ENCODE results near the gene MAGI2.
"Not testable (repeated sequence)": the region's sequence is repeated elsewhere in the genome, so short reads cannot be mapped to it uniquely, and the experiment has no call there.

Gene MAGI2

GRCh38 chr7:79137942-79138341 is 315.5 kb downstream of the MAGI2 start:
- no peak for DNase-seq

- no peak for DNase-seq
These were observed 320.5 kb downstream of the MAGI2 start for GRCh38 chr7:79132844-79133451.

- DNase-seq = no peak
These were observed 322.8 kb downstream of the MAGI2 start for GRCh38 chr7:79130715-79131114.

GRCh38 chr7:79124331-79124730 is 329.1 kb downstream of the MAGI2 start:
- no peak for DNase-seq

GRCh38 chr7:79118143-79118542 is 335.3 kb downstream of the MAGI2 start:
- DNase-seq = no peak

GRCh38 chr7:79096361-79096805 is 357.1 kb downstream of the MAGI2 start:
- no peak for DNase-seq

- DNase-seq = no peak
These were observed 360.0 kb downstream of the MAGI2 start for GRCh38 chr7:79093421-79093820.

GRCh38 chr7:79091661-79092060 is 361.8 kb downstream of the MAGI2 start:
- DNase-seq = no peak

GRCh38 chr7:79091011-79091410 is 362.5 kb downstream of the MAGI2 start:
- DNase-seq = no peak

GRCh38 chr7:79090543-79090942 is 362.9 kb downstream of the MAGI2 start:
- no peak for DNase-seq

GRCh38 chr7:79084423-79084822 is 369.0 kb downstream of the MAGI2 start:
- DNase-seq = no peak

- DNase-seq = no peak
These were observed 373.4 kb downstream of the MAGI2 start for GRCh38 chr7:79079919-79080554.

GRCh38 chr7:79078273-79078672 is 375.2 kb downstream of the MAGI2 start:
- no peak for DNase-seq

GRCh38 chr7:79071187-79071586 is 382.3 kb downstream of the MAGI2 start:
- not testable (repeated sequence) for DNase-seq

- no peak for DNase-seq
These were observed 389.2 kb downstream of the MAGI2 start for GRCh38 chr7:79064187-79064823.

- DNase-seq = no peak
These were observed 390.3 kb downstream of the MAGI2 start for GRCh38 chr7:79063019-79063698.

GRCh38 chr7:79060498-79060897 is 393.0 kb downstream of the MAGI2 start:
- DNase-seq = no peak

GRCh38 chr7:79055722-79056415 is 397.6 kb downstream of the MAGI2 start:
- no peak for DNase-seq

GRCh38 chr7:79051915-79052314 is 401.6 kb downstream of the MAGI2 start:
- DNase-seq = no peak

- no peak for DNase-seq
These were observed 402.9 kb downstream of the MAGI2 start for GRCh38 chr7:79050603-79051002.

GRCh38 chr7:79046061-79046460 is 407.4 kb downstream of the MAGI2 start:
- no peak for DNase-seq

- no peak for DNase-seq
These were observed 416.5 kb downstream of the MAGI2 start for GRCh38 chr7:79037001-79037400.

GRCh38 chr7:79036356-79036755 is 417.1 kb downstream of the MAGI2 start:
- no peak for DNase-seq

Data from COR-L47 (cell line).